Keratinocyte (primary cell): ENCODE data around the gene GAB2. TPM values are rescaled to one million over a fixed set of nuclear protein-coding genes. Genes with fewer than 3 reads are reported as not detected.

Experiments
- DNase-seq: peaks from one replicate; pipeline ENCODE4 v3.0.0-alpha.2; 2011; ENCODE audit warnings: low read depth, missing footprints, low spot score
- FAIRE-seq: peaks from 2 replicates; lab custom pipeline; 2011; peaks lifted over from hg19 to GRCh38; lab: Jason Lieb, UNC
- H2AFZ ChIP-seq: 2 replicates; pipeline ENCODE4 v1.6.0; 2012; ENCODE audit warnings: low read length, control low read depth, inconsistent platforms; ENCODE audit not compliant: control insufficient read depth
- H3K27ac ChIP-seq: 2 replicates; pipeline ENCODE4 v1.5.1; 2011; ENCODE audit warnings: low read length; ENCODE audit not compliant: control insufficient read depth, insufficient read depth
- H3K27me3 ChIP-seq: 3 replicates; pipeline ENCODE4 v1.6.0; 2011; ENCODE audit warnings: low read length; ENCODE audit not compliant: control insufficient read depth, insufficient read depth; ENCODE audit errors: extremely low read depth
- H3K36me3 ChIP-seq, 2 experiments: 2 replicates in 1 of 2; 3 replicates in 1 of 2; pipeline ENCODE4 v1.5.1; 2011; ENCODE audit warnings: low read length in 2 of 2, mild to moderate bottlenecking in 1 of 2; ENCODE audit not compliant: control insufficient read depth in 2 of 2, insufficient read depth in 2 of 2; ENCODE audit errors: extremely low read depth in 1 of 2
- H3K4me1 ChIP-seq: 3 replicates; pipeline ENCODE4 v1.5.1; 2011; ENCODE audit warnings: low read length; ENCODE audit not compliant: control insufficient read depth, insufficient read depth; ENCODE audit errors: extremely low read depth
- H3K4me2 ChIP-seq: 3 replicates; pipeline ENCODE4 v1.6.0; 2011; ENCODE audit warnings: low read depth, low read length; ENCODE audit not compliant: control insufficient read depth, insufficient read depth; ENCODE audit errors: extremely low read depth
- H3K4me3 ChIP-seq, 3 experiments: fragments of 200-600 bp in 1 of 3; sonication (generic) in 1 of 3; 2 replicates in 2 of 3; 3 replicates in 1 of 3; pipeline ENCODE4 v1.5.1; 2011 to 2016; ENCODE audit warnings: low read length in 3 of 3, mild to moderate bottlenecking in 3 of 3, control low read depth in 2 of 3, inconsistent platforms in 1 of 3, low read depth in 1 of 3, mixed read lengths in 1 of 3, mixed run types in 1 of 3, moderate library complexity in 1 of 3; ENCODE audit not compliant: control insufficient read depth in 2 of 3, insufficient read depth in 2 of 3; ENCODE audit errors: extremely low read depth in 1 of 3
- H3K79me2 ChIP-seq: 2 replicates; pipeline ENCODE4 v1.6.0; 2012; ENCODE audit warnings: low read length; ENCODE audit not compliant: control insufficient read depth, insufficient read depth
- H3K9ac ChIP-seq: 3 replicates; pipeline ENCODE4 v1.6.0; 2011; ENCODE audit warnings: low read length; ENCODE audit not compliant: control insufficient read depth, insufficient read depth; ENCODE audit errors: extremely low read depth
- H3K9me1 ChIP-seq: 3 replicates; pipeline ENCODE4 v1.6.0; 2011; ENCODE audit warnings: low read length; ENCODE audit not compliant: control insufficient read depth, insufficient read depth; ENCODE audit errors: extremely low read depth
- H3K9me3 ChIP-seq: 2 replicates; pipeline ENCODE4 v1.5.1; 2012; ENCODE audit warnings: low read depth, low read length; ENCODE audit not compliant: control insufficient read depth
- H4K20me1 ChIP-seq: 3 replicates; pipeline ENCODE4 v1.6.0; 2011; ENCODE audit warnings: low read length; ENCODE audit not compliant: control insufficient read depth, insufficient read depth; ENCODE audit errors: extremely low read depth
- CTCF ChIP-seq, 3 experiments: IDR thresholded peaks in 1 of 3; conservative IDR thresholded peaks in 1 of 3; optimal IDR thresholded peaks in 1 of 3; 2 replicates in 2 of 3; 3 replicates in 1 of 3; pipeline versions ENCODE3 to v1.5.1; 2011; ENCODE audit warnings: low read length in 3 of 3, mild to moderate bottlenecking in 3 of 3, moderate library complexity in 2 of 3, control low read depth in 1 of 3, inconsistent platforms in 1 of 3; ENCODE audit not compliant: insufficient read depth in 2 of 3; ENCODE audit errors: extremely low read depth in 1 of 3
- EZH2 ChIP-seq: IDR thresholded peaks from one replicate; pipeline ENCODE4 v1.6.1; 2012; ENCODE audit warnings: inconsistent platforms, mild to moderate bottlenecking, low read length, moderate library complexity
- dilution Hi-C: fragments of 300-500 bp; cut with MboI; formaldehyde crosslinking; loops from one replicate; pipeline ENCODE4 v1.7.0; 2020; ENCODE audit warnings: low sequenced_read_pairs; ENCODE audit not compliant: extremely low pct_ligation_motif_present
- polyA plus RNA-seq, 5 experiments: library from polyadenylated mRNA; depleted of rRNA in 3 of 5; stranded (reverse) in 3 of 5; stranded (forward) in 1 of 5; unstranded in 1 of 5; fragments of >200 nt; gene quantifications; 1 replicate in 1 of 5; 2 replicates in 3 of 5; 3 replicates in 1 of 5; pipeline versions ENCODE4 v1.2.1 to v1.2.3, GENCODE V29; 2011 to 2012; ENCODE audit warnings: missing spikeins in 2 of 5, low read depth in 1 of 5, low replicate concordance in 1 of 5

Gene GAB2
- polyA plus RNA-seq, 1 donor (not counting 4 experiments of a cell fraction or from before 2014, with no cell fraction given): 0.68 TPM

- FAIRE-seq (no peak), DNase-seq (no peak)
- no peaks in the 10 kb centered on the region for H3K9me3 ChIP-seq
- H2AFZ ChIP-seq: no peak overlapping the region
- H3K36me3 ChIP-seq: no peaks in the 10 kb centered on the region
- no peak overlapping the region for H3K4me2 ChIP-seq
- peaks cover 13% of the 10 kb centered on the region for H3K27me3 ChIP-seq
- H3K27ac ChIP-seq: no peak overlapping the region
- no peak overlapping the region for H3K9ac ChIP-seq
- peak in 2 of 3 experiments; percentile 39 to 43 for TF ChIP-seq CTCF (optimal IDR thresholded peaks at IDR 0.05 in 1 of 3, IDR thresholded peaks at IDR 0.05 in 1 of 3, conservative IDR thresholded peaks at IDR 0.05 in 1 of 3; ENCODE audit: extremely low read depth in 1 of 3, insufficient read depth in 2 of 3, low read length in 3 of 3)
- TF ChIP-seq EZH2: no peak
- peaks cover 18% of the 10 kb centered on the region for H3K4me1 ChIP-seq
- no peaks in the 10 kb centered on the region for H3K9me1 ChIP-seq
- H3K4me3 ChIP-seq: no peak overlapping the region
- no peaks in the 10 kb centered on the region for H4K20me1 ChIP-seq
- no peaks in the 10 kb centered on the region for H3K79me2 ChIP-seq
- dilution Hi-C loops: no loop called here
Measured at GRCh38 chr11:78414321-78415051, 3.1 kb downstream of the GAB2 start.

DNA sequence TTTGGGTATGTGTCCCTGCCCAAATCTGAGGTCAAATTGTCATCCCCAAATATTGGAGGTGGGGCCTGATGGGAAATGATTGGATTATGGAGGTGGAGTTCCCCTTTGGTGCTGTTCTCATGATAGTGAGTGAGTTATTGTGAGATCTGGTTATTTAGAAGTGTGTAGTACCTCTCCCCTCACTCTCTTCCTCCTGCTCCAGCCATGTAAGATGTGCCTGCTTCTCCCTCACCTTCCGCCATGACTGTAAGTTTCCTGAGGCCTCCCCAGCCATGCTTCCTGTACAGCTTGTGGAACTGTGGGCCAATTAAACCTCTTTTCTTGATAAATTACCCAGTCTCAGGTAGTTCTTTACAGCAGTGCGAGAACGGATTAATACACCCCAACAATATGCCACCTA lies 9.0 kb downstream of the GAB2 start:
- Histone ChIP-seq H3K9me1 (no peaks in the 10 kb centered on the region), H3K9ac (no peak overlapping the region), H2AFZ (no peak overlapping the region), H3K9me3 (no peaks in the 10 kb centered on the region), H3K4me1 (peaks cover 2% of the 10 kb centered on the region), H3K4me3 (no peak overlapping the region), H3K27ac (no peak overlapping the region), H3K4me2 (no peak overlapping the region), H3K36me3 (no peaks in the 10 kb centered on the region), H4K20me1 (no peaks in the 10 kb centered on the region), H3K79me2 (no peaks in the 10 kb centered on the region), H3K27me3 (no peaks in the 10 kb centered on the region)
- dilution Hi-C loops: no loop called here
- FAIRE-seq (no peak), DNase-seq (no peak)
- no peak for TF ChIP-seq CTCF (optimal IDR thresholded peaks at IDR 0.05 in 1 of 3, IDR thresholded peaks at IDR 0.05 in 1 of 3, conservative IDR thresholded peaks at IDR 0.05 in 1 of 3; ENCODE audit: extremely low read depth in 1 of 3, insufficient read depth in 2 of 3, low read length in 3 of 3)
- no peak for TF ChIP-seq EZH2
